H1 (cell line): Measurements from ENCODE around the gene ZFAND3. TPM values are rescaled to one million over a fixed set of nuclear protein-coding genes. Genes with fewer than 3 reads are reported as not detected.

Experiments
- CTCF ChIA-PET: fragments of 300-600 bp; sonication (Branson Sonifier 250); formaldehyde crosslinking; loops from one replicate; lab custom pipeline; 2021; ENCODE audit not compliant: partially characterized antibody; lab: Charles Lee
- POLR2A ChIA-PET: fragments of 300-600 bp; sonication (Branson Sonifier 250); formaldehyde crosslinking; loops from one replicate; lab custom pipeline; 2021; ENCODE audit warnings: inconsistent platforms; ENCODE audit not compliant: partially characterized antibody; lab: Charles Lee
- DNase-seq, 2 experiments: peaks; one replicate each; pipeline versions ENCODE4 v3.0.0 to v3.0.0-alpha.2; 2010 to 2022; ENCODE audit warnings: low spot score in 2 of 2, low read depth in 1 of 2, mixed read lengths in 1 of 2
- FAIRE-seq: peaks from 2 replicates; lab custom pipeline; 2011; peaks lifted over from hg19 to GRCh38; lab: Jason Lieb, UNC
- H2AFZ ChIP-seq: 2 replicates; pipeline ENCODE4 v1.8.1; 2012; ENCODE audit warnings: low read length, inconsistent platforms
- H2AK5ac ChIP-seq: 2 replicates; pipeline ENCODE4 v1.6.1; 2013; ENCODE audit warnings: low read depth, low read length
- H2BK120ac ChIP-seq: replicated peaks from 2 replicates; pipeline ENCODE3; 2013; ENCODE audit warnings: low read depth, low read length, inconsistent platforms
- H2BK12ac ChIP-seq: 2 replicates; pipeline ENCODE4 v1.6.1; 2013; ENCODE audit warnings: low read depth, low read length
- H2BK15ac ChIP-seq: 2 replicates; pipeline ENCODE4 v1.6.1; 2013; ENCODE audit warnings: low read length
- H2BK20ac ChIP-seq: 2 replicates; pipeline ENCODE4 v1.6.1; 2013; ENCODE audit warnings: low read length
- H2BK5ac ChIP-seq: 2 replicates; pipeline ENCODE4 v1.6.1; 2013; ENCODE audit warnings: low read depth, low read length
- H3K14ac ChIP-seq: 2 replicates; pipeline ENCODE4 v1.6.1; 2013; ENCODE audit warnings: inconsistent platforms; ENCODE audit not compliant: insufficient read length
- H3K18ac ChIP-seq: 2 replicates; pipeline ENCODE4 v1.6.1; 2013; ENCODE audit warnings: low read length; ENCODE audit errors: extremely low read depth
- H3K23ac ChIP-seq: 2 replicates; pipeline ENCODE4 v1.6.1; 2013; ENCODE audit warnings: inconsistent platforms; ENCODE audit not compliant: insufficient read length
- H3K23me2 ChIP-seq: 2 replicates; pipeline ENCODE4 v1.6.1; 2013; ENCODE audit warnings: low read depth, low read length
- H3K27ac ChIP-seq: 2 replicates; pipeline ENCODE4 v1.6.1; 2011; ENCODE audit warnings: low read depth, low read length, inconsistent platforms
- H3K27me3 ChIP-seq, 4 experiments: replicated peaks in 1 of 4; 1 replicate in 1 of 4; 2 replicates in 3 of 4; pipeline versions ENCODE4 v1.6.1 to v1.8.1; 2011 to 2013; ENCODE audit warnings: low read length in 3 of 4, mild to moderate bottlenecking in 3 of 4, inconsistent platforms in 2 of 4, mixed read lengths in 2 of 4, moderate library complexity in 1 of 4; ENCODE audit not compliant: control insufficient read depth in 3 of 4, insufficient read depth in 3 of 4; ENCODE audit errors: extremely low read depth in 1 of 4
- H3K36me3 ChIP-seq, 4 experiments: 2 replicates each; pipeline versions ENCODE4 v1.6.1 to v1.8.1; 2011 to 2013; ENCODE audit warnings: mild to moderate bottlenecking in 4 of 4, low read length in 3 of 4, moderate library complexity in 2 of 4, control low read depth in 1 of 4, inconsistent platforms in 1 of 4; ENCODE audit not compliant: insufficient read depth in 4 of 4, control insufficient read depth in 2 of 4
- H3K4ac ChIP-seq: replicated peaks from 2 replicates; pipeline ENCODE3; 2013; ENCODE audit warnings: low read length, low read depth, mixed read lengths, inconsistent platforms; ENCODE audit not compliant: insufficient read length
- H3K4me1 ChIP-seq, 4 experiments: replicated peaks in 1 of 4; 1 replicate in 1 of 4; 2 replicates in 3 of 4; pipeline versions ENCODE4 v1.6.1 to v1.8.1; 2011 to 2013; ENCODE audit warnings: low read length in 3 of 4, inconsistent platforms in 2 of 4, mixed read lengths in 1 of 4; ENCODE audit not compliant: insufficient read depth in 4 of 4, control insufficient read depth in 3 of 4
- H3K4me2 ChIP-seq, 2 experiments: 2 replicates each; pipeline versions ENCODE4 v1.6.1 to v1.8.1; 2011 to 2013; ENCODE audit warnings: low read depth in 2 of 2, low read length in 2 of 2, control low read depth in 1 of 2, inconsistent platforms in 1 of 2, mild to moderate bottlenecking in 1 of 2; ENCODE audit not compliant: insufficient read depth in 1 of 2
- H3K4me3 ChIP-seq, 4 experiments: fragments of 200-600, 300-600 bp in 1 of 4; sonication (generic), shearing (Covaris generic), sonication (Bioruptor Twin) in 1 of 4; 2 replicates each; pipeline versions ENCODE4 v1.5.1 to v1.8.1; 2011 to 2016; ENCODE audit warnings: low read length in 4 of 4, low read depth in 3 of 4, control low read depth in 2 of 4, inconsistent platforms in 2 of 4, mild to moderate bottlenecking in 2 of 4, mixed read lengths in 1 of 4, moderate library complexity in 1 of 4; ENCODE audit not compliant: insufficient read depth in 2 of 4; ENCODE audit errors: extremely low read depth in 1 of 4
- H3K56ac ChIP-seq: replicated peaks from 2 replicates; pipeline ENCODE3; 2013; ENCODE audit warnings: low read depth, mild to moderate bottlenecking, mixed read lengths, low read length, inconsistent platforms; ENCODE audit not compliant: insufficient read length
- H3K79me1 ChIP-seq: 2 replicates; pipeline ENCODE4 v1.6.1; 2013; ENCODE audit warnings: low read depth, low read length, control low read depth
- H3K79me2 ChIP-seq, 2 experiments: 2 replicates each; pipeline versions ENCODE4 v1.6.1 to v1.8.1; 2012 to 2013; ENCODE audit warnings: low read length in 2 of 2, mild to moderate bottlenecking in 2 of 2, inconsistent platforms in 1 of 2; ENCODE audit not compliant: insufficient read depth in 2 of 2, control insufficient read depth in 1 of 2
- H3K9ac ChIP-seq, 4 experiments: replicated peaks in 1 of 4; 1 replicate in 1 of 4; 2 replicates in 3 of 4; pipeline versions ENCODE4 v1.6.1 to v1.8.1; 2011 to 2013; ENCODE audit warnings: low read depth in 3 of 4, low read length in 3 of 4, control low read depth in 2 of 4, mild to moderate bottlenecking in 2 of 4, moderate library complexity in 2 of 4, inconsistent platforms in 1 of 4; ENCODE audit errors: extremely low read depth in 1 of 4
- H3K9me3 ChIP-seq, 2 experiments: 2 replicates each; pipeline versions ENCODE4 v1.6.1 to v1.8.1; 2012 to 2013; ENCODE audit warnings: mild to moderate bottlenecking in 2 of 2, moderate library complexity in 2 of 2, control low read depth in 1 of 2, inconsistent platforms in 1 of 2, low read depth in 1 of 2, low read length in 1 of 2, mixed read lengths in 1 of 2; ENCODE audit not compliant: insufficient read depth in 2 of 2
- H4K20me1 ChIP-seq, 2 experiments: replicated peaks in 1 of 2; 2 replicates each; pipeline versions ENCODE3 to v1.8.1; 2011 to 2013; ENCODE audit warnings: inconsistent platforms in 2 of 2, low read length in 2 of 2, mild to moderate bottlenecking in 1 of 2; ENCODE audit not compliant: insufficient read depth in 2 of 2, control insufficient read depth in 1 of 2
- H4K5ac ChIP-seq: 2 replicates; pipeline ENCODE4 v1.6.1; 2013; ENCODE audit warnings: low read length, low read depth, mixed read lengths, inconsistent platforms; ENCODE audit not compliant: insufficient read length
- H4K8ac ChIP-seq: 2 replicates; pipeline ENCODE4 v1.8.0; 2013; ENCODE audit warnings: mild to moderate bottlenecking, moderate library complexity, low read length, inconsistent platforms; ENCODE audit not compliant: insufficient read depth; ENCODE audit errors: extremely low read depth
- H4K91ac ChIP-seq: replicated peaks from 2 replicates; pipeline ENCODE3; 2013; ENCODE audit warnings: low read length, mixed read lengths, inconsistent platforms; ENCODE audit not compliant: insufficient read length
- ASH2L ChIP-seq: fragments of 200-600, 300-600 bp; sonication (generic); IDR thresholded peaks from one replicate; pipeline ENCODE4 v1.7.1; 2017; ENCODE audit warnings: low read length
- CREB1 ChIP-seq: IDR thresholded peaks from 2 replicates; pipeline ENCODE4 v1.6.1; 2012; ENCODE audit warnings: inconsistent platforms
- EGR1 ChIP-seq: IDR thresholded peaks from 2 replicates; pipeline ENCODE4 v1.6.1; 2011; ENCODE audit warnings: low read depth, low read length, borderline replicate concordance
- HDAC2 ChIP-seq, 2 experiments: fragments of 300-600 bp in 1 of 2; sonication (generic) in 1 of 2; IDR thresholded peaks; 2 replicates each; pipeline ENCODE4 v1.6.1; 2011 to 2012; ENCODE audit warnings: low read depth in 2 of 2, low read length in 2 of 2, mild to moderate bottlenecking in 2 of 2, moderate library complexity in 2 of 2, borderline replicate concordance in 1 of 2, inconsistent platforms in 1 of 2
- KDM4A ChIP-seq: IDR thresholded peaks from one replicate; pipeline ENCODE4 v1.7.1; 2012; ENCODE audit warnings: low read depth, mild to moderate bottlenecking, moderate library complexity, low read length, inconsistent platforms; ENCODE audit not compliant: severe bottlenecking
- MAFK ChIP-seq: IDR thresholded peaks from 2 replicates; pipeline ENCODE4 v1.6.1; 2012; ENCODE audit warnings: low read depth, mild to moderate bottlenecking, improper control_type of control experiment, low read length
- MAX ChIP-seq: IDR thresholded peaks from 2 replicates; pipeline ENCODE4 v1.6.1; 2012; ENCODE audit warnings: inconsistent platforms
- SP1 ChIP-seq: IDR thresholded peaks from 2 replicates; pipeline ENCODE4 v1.6.1; 2011; ENCODE audit warnings: low read depth, low read length
- TBP ChIP-seq: IDR thresholded peaks from 2 replicates; pipeline ENCODE4 v1.6.1; 2011; ENCODE audit warnings: low read depth, low read length, improper control_type of control experiment
- USF2 ChIP-seq: IDR thresholded peaks from 2 replicates; pipeline ENCODE4 v1.6.1; 2011; ENCODE audit warnings: low read length, improper control_type of control experiment
- YY1 ChIP-seq: IDR thresholded peaks from 2 replicates; pipeline ENCODE4 v1.6.1; 2011; ENCODE audit warnings: low read depth, mild to moderate bottlenecking, low read length
- WGBS, 2 experiments: shearing (Covaris generic) in 1 of 2; methylation state at CpG; one replicate each; pipeline versions ENCODE4 v1.1.6 to v1.1.7; 2013 to 2015; ENCODE audit warnings: low lambda C conversion rate in 2 of 2, mixed read lengths in 2 of 2, inconsistent platforms in 1 of 2, low coverage in 1 of 2, missing lambda C conversion rate in 1 of 2; ENCODE audit not compliant: insufficient replicate concordance in 2 of 2, insufficient coverage in 1 of 2, insufficient read length in 1 of 2; ENCODE audit errors: extremely low coverage in 1 of 2, missing lambda C conversion rate in 1 of 2; 5-methylcytosine and 5-hydroxymethylcytosine counted together
- polyA plus RNA-seq, 7 experiments: library from polyadenylated mRNA; depleted of rRNA in 3 of 7; stranded (reverse) in 5 of 7; unstranded in 2 of 7; fragments of >200 nt in 5 of 7; fragments of 200-250 nt in 2 of 7; gene quantifications; 1 replicate in 5 of 7; 2 replicates in 1 of 7; 4 replicates in 1 of 7; pipeline versions ENCODE4 v1.2.1 to v1.2.3, GENCODE V29; 2011 to 2013; ENCODE audit warnings: missing spikeins in 2 of 7, mixed read lengths in 2 of 7
- total RNA-seq: library from RNA; stranded (reverse); fragmentation: NEBNext Ultra II Directional; extraction: Animal tissue kit (Norgen Biotek cat#: 25700); gene quantifications from 2 replicates; pipeline ENCODE4 v1.2.1, GENCODE V29; 2021

ZFAND3 gene
- total and polyA plus RNA-seq, 2 of the 8 experiments (the other 6 are each of a cell fraction or from before 2014, with no cell fraction given), result 13.0 to 51.3 TPM

GRCh38 chr6:37818536-37819176 lies 871 bp upstream of the ZFAND3 start:
- Histone ChIP-seq H3K4me2 (peak overlapping the region; percentile 84 to 88), H3K56ac (no peak overlapping the region), H3K79me1 (peaks cover 2% of the 10 kb centered on the region; the same call in 1 of the 2 replicates), H4K5ac (peak overlapping the region; percentile 56), H2BK20ac (no peak overlapping the region), H2BK12ac (no peak overlapping the region), H3K27me3 (no peaks in the 10 kb centered on the region; a peak in 1 of 7 replicates), H3K36me3 (no peaks in the 10 kb centered on the region), H3K23ac (no peak overlapping the region), H2BK15ac (no peak overlapping the region), H3K9ac (peak overlapping the region; percentile 69 to 87 (median 83)), H3K18ac (peak overlapping the region; percentile 75; the same call in 1 of the 2 replicates), H3K4ac (no peak overlapping the region), H3K4me3 (peak overlapping the region; percentile 74 to 93 (median 86)), H2BK120ac (peak overlapping the region; percentile 47), H2AFZ (peak overlapping the region; percentile 56), H3K4me1 (peaks cover 3 to 13% (median 7%) of the 10 kb centered on the region in 4 experiments; a peak in 6 of 7 replicates), H3K27ac (peak overlapping the region; percentile 96), H3K9me3 (no peaks in the 10 kb centered on the region), H3K23me2 (peaks cover 6% of the 10 kb centered on the region), H3K79me2 (peaks cover 18 to 35% of the 10 kb centered on the region in 2 experiments), H2AK5ac (no peak overlapping the region), H4K91ac (no peak overlapping the region), H4K20me1 (peaks cover 6 to 9% of the 10 kb centered on the region in 2 experiments), H2BK5ac (peak overlapping the region; percentile 86), H3K14ac (no peak overlapping the region), H4K8ac (no peak overlapping the region; the same call in 1 of the 2 replicates)
- DNase-seq (peak; percentile 91 to 95), FAIRE-seq (no peak)
- POLR2A ChIA-PET, result interaction anchor here (0.5 to 4.3 kb wide), 22 partner anchors 9 to 403 kb away, joined by 3 to 26 read pairs (median 4); partner anchors contain the start of gene CCDC167
- CTCF ChIA-PET, result interaction anchor here (0.8 to 1.8 kb wide), 6 partner anchors 9 to 162 kb away, joined by 3 to 5 read pairs (median 3); no protein-coding TSS in a partner anchor
- 1% methylated on average over 27 of the region's 27 CpGs; no CpG with 5 or more reads in 1 of the 2 experiments for WGBS, 2 experiments
- TF ChIP-seq HDAC2 (IDR thresholded peaks at IDR 0.05; ENCODE audit: borderline replicate concordance in 1 of 2, low read depth in 2 of 2, low read length in 2 of 2) (0 out of 4 replicates have a peak, but pooled peaks of 1 of the 2 experiments have one; percentile 83), TBP (no peak; the same call in 1 of the 2 replicates), MAFK (no peak), EGR1 (no peak; the same call in 1 of the 2 replicates), SP1 (no peak), YY1 (0 out of 2 replicates have a peak, but pooled peaks have one; percentile 32), KDM4A (peak; percentile 12), ASH2L (no peak), CREB1 (no peak), USF2 (no peak), MAX (no peak)
